Measurements from ENCODE around the gene KRTAP10-3.

KRTAP10-3 gene

GRCh38 chr21:44516342-44516741 is 42.3 kb downstream of the KRTAP10-3 start:
- no peak for DNase-seq (ENCODE audit: low read depth)

- DNase-seq (ENCODE audit: low read depth), result no peak
Measured at GRCh38 chr21:44515359-44516165, 43.0 kb downstream of the KRTAP10-3 start.

DNA sequence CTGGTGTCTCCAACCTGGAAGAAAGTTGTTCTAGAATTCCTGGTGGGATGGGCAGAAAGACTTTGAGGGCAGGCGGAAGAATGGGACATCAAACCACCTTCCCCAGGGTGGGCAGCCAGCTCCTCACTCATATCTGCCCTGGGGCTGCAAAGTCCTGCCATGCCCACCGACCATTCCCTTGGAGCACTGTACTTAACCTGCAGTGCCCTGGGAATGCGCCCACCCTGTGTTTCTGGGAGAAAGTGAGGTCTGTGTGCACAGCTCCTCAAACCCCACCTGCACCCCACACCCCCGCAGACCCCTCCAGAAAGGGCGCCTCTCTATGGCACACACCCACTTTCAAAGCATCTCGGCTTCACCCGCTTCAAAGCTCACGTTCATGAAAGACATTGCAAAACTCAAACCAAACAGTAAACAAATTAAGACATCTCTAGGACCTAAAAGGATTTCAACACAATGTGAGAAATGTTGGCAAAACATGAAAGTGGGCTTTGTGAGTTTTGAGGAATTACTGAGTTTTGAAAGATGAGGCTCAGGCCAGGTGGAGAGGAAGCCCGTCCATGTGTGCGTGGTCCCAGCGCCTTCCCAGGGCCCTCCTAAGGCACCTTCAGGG is 43.7 kb downstream of the KRTAP10-3 start:
- DNase-seq (ENCODE audit: low read depth), result no peak

DNA sequence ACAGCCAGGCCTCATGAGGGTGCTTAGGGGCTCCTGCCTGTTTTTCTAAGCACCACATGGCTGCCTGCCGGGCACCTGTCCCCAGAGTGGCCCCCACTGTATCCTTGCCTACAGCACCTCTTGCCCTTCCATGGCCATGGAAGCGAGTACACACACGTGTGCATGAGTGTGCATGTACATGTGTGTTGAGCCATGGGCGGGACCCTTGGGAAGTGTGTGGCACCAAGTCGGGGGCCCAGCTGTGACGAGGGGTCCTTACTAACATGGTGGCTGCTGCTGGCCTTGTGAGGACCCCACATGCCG is 44.4 kb downstream of the KRTAP10-3 start:
- DNase-seq (ENCODE audit: low read depth), result no peak

- no peak for DNase-seq (ENCODE audit: low read depth)
Measured at GRCh38 chr21:44513389-44514217, 45.0 kb downstream of the KRTAP10-3 start.

DNA sequence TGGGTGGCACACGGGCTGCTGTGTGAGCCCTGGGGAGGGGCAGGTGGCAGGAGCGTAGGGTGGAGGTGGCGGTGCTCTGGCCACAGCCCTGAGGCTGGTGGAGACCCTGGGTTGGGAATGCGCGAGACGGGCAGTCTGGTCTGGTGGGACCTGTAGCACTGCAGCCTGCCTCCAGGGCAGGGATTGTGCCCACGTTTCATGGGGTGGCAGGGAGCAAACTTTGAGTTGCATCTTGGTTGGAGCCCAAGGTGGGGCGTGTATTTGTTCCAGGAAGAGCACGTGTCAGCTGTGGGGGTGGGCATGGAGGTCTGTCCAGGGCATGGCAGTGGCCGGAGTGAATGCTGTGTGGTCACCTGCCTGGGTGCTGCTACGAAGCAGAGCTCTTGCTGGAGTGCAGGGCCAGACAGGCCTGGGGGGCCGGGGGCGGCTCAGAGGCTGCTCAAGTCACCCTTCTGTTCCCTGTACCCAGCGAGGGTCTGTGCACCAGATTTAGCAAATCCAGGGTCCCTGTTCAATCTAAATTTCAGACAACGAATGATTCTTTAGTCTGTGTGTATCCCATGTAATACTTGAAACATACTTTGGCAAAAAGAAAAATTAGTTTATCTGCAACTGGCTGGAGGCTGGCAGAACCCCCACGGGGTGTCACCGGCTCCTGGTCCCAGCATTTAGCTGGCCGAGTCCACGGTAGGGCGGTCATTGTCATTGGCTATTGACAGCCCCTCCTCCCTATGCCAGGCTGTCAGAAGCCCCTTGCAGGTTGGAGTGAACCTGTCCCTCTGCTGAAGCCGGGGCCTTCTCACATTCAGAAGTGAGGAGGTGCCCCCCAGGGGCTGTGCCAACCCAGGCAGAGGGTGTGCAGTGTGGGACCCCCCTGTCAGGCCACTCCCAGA is 45.9 kb downstream of the KRTAP10-3 start:
- no peak for DNase-seq (ENCODE audit: low read depth)

DNA sequence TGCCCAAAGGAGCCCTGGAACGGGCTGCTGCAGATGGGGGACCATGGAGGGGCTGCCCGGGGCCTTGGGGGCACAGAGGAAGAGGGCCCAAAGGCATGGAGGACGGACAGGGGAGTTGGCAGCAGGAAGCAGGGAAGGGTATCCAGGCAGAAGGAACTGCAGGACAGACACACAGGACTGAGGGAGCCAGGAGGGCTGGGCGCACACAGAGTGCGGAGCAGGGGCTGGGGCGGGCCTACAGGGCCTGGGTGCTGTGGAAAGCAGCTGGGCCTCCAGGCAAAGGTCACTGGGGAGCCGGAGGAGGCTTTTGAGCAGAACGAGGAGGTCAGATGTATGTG is 46.7 kb downstream of the KRTAP10-3 start:
- DNase-seq (ENCODE audit: low read depth), result no peak

DNA sequence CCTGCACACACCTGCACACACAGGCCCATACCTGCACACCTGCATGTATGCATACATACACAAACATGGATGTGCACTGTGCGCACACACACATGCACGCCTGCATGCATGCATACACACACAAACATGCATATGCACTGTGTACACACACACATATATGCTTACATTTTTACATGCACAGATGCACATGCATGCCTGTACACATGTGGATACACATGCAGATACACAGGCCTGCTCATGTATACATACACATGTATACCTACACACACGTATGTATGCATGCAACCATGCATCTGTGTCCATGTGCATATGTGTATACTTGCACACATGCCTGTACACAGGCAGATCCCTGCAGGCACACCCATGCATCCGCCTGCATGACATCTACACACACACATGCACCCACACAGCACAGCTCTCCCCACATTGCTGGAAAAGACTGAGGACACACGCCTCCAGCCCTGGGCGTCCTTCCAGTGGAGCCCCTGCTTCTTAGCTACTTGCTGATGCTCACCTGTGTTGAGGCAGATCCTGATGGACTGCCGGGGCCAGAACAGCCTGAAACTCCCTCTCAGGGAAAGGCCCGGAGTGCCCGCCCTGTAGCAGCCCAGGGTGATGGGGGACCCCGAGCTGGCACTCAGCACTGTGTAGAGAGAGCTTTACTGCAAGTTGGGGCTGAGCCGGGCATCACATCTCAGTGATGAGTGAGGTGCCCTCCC is 47.2 kb downstream of the KRTAP10-3 start:
- DNase-seq (ENCODE audit: low read depth), result no peak

- no peak for DNase-seq (ENCODE audit: low read depth)
Measured at GRCh38 chr21:44510508-44511218, 47.9 kb downstream of the KRTAP10-3 start.

GRCh38 chr21:44510109-44510507 is 48.5 kb downstream of the KRTAP10-3 start:
- DNase-seq (ENCODE audit: low read depth), result no peak

- no peak for DNase-seq (ENCODE audit: low read depth)
Measured at GRCh38 chr21:44509539-44509938, 49.1 kb downstream of the KRTAP10-3 start.

- DNase-seq (ENCODE audit: low read depth), result no peak
Measured at GRCh38 chr21:44508711-44509445, 49.7 kb downstream of the KRTAP10-3 start.

- no peak for DNase-seq (ENCODE audit: low read depth)
Measured at GRCh38 chr21:44508426-44508710, 50.2 kb downstream of the KRTAP10-3 start.

Data from fibroblast of gingiva (primary cell).